GM19238 (cell line): Measurements from ENCODE around the gene PAX6.

Experiments
- DNase-seq: peaks from one replicate; pipeline ENCODE4 v3.0.0; 2011; ENCODE audit warnings: low spot score; ENCODE audit not compliant: insufficient read length

The PAX6 gene

GRCh38 chr11:31822927-31823643, 12.0 kb upstream of the PAX6 start:
- DNase-seq = no peak

- no peak for DNase-seq
Observed at GRCh38 chr11:31822175-31822926, 11.2 kb upstream of the PAX6 start.

GRCh38 chr11:31821766-31822165, 10.6 kb upstream of the PAX6 start:
- DNase-seq = no peak

GRCh38 chr11:31821235-31821764, 10.2 kb upstream of the PAX6 start:
- DNase-seq = no peak

- no peak for DNase-seq
Observed at GRCh38 chr11:31820438-31820818, 9.3 kb upstream of the PAX6 start.

GRCh38 chr11:31819621-31820437, 8.7 kb upstream of the PAX6 start:
- DNase-seq = no peak

- DNase-seq = no peak
Observed at GRCh38 chr11:31818874-31819331, 7.8 kb upstream of the PAX6 start.

- no peak for DNase-seq
Observed at GRCh38 chr11:31818425-31818755, 7.3 kb upstream of the PAX6 start.

- no peak for DNase-seq
Observed at GRCh38 chr11:31817621-31818424, 6.7 kb upstream of the PAX6 start.

- DNase-seq = no peak
Observed at GRCh38 chr11:31817054-31817620, 6.0 kb upstream of the PAX6 start.

- no peak for DNase-seq
Observed at GRCh38 chr11:31816468-31817053, 5.4 kb upstream of the PAX6 start.

- DNase-seq = no peak
Observed at GRCh38 chr11:31815711-31816467, 4.8 kb upstream of the PAX6 start.

GRCh38 chr11:31814176-31814868, 3.2 kb upstream of the PAX6 start:
- no peak for DNase-seq

GRCh38 chr11:31813391-31814175, 2.5 kb upstream of the PAX6 start:
- no peak for DNase-seq

GRCh38 chr11:31812383-31813381, 1.6 kb upstream of the PAX6 start:
- no peak for DNase-seq

GRCh38 chr11:31809857-31810778, 1.0 kb downstream of the PAX6 start:
- DNase-seq = no peak
